Muscle of arm (tissue), 12 donors: Measurements from ENCODE around the gene FAM193B. TPM values are rescaled to one million over a fixed set of nuclear protein-coding genes. Genes with fewer than 3 reads are reported as not detected.

Source experiments
- DNase-seq: peaks from one replicate; pipeline ENCODE4 v3.0.0-alpha.2; 2013
- polyA plus RNA-seq, 12 donors: library from polyadenylated mRNA; unstranded; fragments of 120-200 nt; gene quantifications; one replicate each; pipeline ENCODE4 v1.2.1, GENCODE V29; 2013; ENCODE audit not compliant: insufficient read length in 12 of 12

The FAM193B gene
- polyA plus RNA-seq, 12 donors = 38.3 to 121 (median 53.0) TPM; not detected in 1

DNA sequence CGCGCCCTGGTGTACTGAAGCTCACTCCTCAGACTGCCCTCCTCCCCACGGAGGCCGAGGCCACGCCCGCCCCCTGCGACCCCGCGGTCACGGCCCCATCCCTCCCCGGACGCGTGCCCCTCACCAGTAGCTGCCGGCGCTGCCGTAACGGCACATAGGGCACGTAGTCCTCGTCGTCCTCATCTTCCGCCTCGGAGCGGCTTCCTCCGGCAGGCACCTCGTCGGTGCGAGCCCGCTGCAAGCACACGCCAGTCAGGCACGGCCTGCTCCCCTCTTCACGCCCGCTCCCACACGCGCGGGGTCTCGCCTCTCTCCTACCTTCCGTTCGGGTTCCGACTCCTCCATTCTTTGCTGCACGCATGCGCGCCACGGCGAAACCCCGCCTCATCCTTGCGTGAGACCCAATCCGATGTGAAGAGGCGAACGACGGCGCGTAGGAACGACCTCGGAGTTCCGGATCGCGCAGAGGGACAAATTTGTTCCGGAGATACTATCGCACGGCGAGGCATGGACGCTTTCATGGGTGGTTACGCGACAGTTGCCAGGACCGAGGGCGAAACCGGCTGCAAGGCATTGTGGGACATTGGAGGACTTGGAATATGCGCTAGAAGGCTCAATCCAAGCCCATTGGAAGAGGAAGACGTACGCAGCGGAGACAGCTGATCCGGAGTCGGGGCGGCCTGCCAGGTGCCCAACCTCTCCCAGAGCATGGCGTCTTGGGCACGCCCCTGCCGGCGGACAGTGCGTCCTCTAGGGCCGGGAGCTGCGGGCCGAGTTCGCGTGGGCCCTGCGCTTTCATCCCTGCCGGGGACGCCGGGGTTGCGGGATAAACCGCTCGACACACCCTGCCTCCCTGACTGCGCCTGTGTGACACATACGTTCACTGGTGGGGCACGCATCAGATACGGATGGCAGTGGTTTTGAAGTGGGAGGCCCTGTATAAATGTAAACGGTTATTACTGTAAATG, 37.5 kb downstream of the FAM193B start, which contains the start of gene DDX41:
TSS of gene DDX41 (minus strand) at position 361 of the 968 bp plus-strand sequence. CDS start at position 345, 16 bp downstream.
- DNase-seq = peak; percentile 99

DNA sequence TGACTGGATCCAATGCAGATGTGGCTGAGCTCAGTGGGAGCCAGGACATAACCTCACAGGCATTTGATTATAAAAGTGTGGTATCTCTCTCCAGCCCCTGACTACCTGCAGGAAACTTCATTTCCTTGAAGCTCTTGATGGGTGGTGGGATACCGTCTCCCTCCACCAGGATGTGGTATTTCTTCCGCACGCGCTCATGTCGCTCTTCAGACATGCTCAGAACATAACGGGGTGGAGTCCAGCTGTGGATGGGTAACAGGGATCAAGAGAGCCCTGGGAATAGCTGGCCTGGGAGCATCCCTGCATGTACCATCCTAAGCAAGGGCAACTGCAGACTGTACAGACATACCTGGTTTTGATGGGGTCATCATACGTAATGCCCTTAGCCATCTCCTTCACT, 38.8 kb downstream of the FAM193B start:
- no peak for DNase-seq

DNA sequence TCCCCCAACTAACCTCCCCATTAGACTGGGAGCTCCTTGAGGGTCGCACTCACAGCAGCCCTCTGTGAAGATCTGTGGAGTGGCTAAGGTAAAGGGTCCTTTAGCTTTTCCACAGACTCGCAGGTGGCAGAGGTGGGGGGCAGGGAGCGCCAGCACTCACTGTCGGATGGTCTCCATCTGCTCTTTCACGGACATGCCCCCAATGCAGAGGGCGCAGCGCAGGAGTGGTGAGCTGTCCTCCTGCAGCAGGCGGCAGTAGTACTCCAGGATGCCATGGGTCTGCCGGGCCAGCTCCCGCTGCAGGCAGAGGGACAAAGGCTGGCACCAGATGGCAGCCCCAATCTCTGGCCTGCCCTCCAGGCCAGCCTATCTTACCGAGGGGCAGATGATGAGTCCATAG, 39.8 kb downstream of the FAM193B start:
- DNase-seq = no peak

DNA sequence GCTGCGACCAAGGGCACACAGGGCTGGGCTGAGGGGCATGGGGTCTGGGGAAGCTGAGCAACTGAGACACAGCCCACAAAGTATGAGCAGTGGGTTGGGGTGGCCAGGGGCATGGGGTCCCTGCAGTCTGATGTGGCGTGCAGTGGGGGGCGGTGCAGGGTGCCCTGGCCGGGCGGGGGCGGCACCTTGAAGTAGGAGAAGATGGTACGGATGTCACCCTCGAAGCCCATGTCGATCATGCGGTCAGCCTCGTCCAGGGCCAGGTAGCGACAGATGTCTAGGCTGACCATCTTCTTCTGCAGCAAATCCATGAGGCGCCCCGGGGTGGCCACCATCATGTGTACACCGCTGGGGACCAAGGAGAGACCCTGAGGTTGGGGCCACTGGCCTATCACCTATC, 40.9 kb downstream of the FAM193B start:
- no peak for DNase-seq

DNA sequence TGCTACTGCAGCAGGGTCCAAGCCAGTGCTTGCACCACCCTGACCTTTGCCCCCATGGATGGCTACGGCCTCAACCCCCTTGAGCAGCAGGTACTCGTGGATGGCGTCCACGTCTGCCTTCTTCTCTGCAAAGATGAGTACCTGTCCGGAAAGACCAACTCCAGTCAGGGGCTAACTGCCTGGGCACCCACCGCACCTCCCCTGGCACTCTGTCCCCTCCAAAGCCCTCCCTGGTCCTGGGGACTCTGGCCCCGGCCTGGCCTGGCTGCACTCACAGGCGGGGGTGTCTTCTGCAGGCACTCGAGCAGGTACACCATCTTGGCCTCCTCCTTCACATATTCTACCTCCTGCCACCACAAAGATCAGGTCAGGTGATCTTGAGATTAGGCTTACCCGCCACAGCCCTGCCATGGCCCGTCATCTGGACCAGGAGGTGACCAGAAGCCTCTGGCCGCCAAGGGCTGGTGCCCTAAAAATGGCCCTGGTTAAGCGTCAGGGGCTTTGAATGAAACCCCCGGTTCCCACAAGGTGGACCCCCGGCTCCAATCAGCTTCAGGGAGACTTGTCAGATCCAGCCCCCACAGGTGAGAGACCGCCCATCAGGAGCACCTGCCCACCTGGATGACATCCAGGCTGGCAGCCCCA, 41.5 kb downstream of the FAM193B start:
- DNase-seq = no peak

DNA sequence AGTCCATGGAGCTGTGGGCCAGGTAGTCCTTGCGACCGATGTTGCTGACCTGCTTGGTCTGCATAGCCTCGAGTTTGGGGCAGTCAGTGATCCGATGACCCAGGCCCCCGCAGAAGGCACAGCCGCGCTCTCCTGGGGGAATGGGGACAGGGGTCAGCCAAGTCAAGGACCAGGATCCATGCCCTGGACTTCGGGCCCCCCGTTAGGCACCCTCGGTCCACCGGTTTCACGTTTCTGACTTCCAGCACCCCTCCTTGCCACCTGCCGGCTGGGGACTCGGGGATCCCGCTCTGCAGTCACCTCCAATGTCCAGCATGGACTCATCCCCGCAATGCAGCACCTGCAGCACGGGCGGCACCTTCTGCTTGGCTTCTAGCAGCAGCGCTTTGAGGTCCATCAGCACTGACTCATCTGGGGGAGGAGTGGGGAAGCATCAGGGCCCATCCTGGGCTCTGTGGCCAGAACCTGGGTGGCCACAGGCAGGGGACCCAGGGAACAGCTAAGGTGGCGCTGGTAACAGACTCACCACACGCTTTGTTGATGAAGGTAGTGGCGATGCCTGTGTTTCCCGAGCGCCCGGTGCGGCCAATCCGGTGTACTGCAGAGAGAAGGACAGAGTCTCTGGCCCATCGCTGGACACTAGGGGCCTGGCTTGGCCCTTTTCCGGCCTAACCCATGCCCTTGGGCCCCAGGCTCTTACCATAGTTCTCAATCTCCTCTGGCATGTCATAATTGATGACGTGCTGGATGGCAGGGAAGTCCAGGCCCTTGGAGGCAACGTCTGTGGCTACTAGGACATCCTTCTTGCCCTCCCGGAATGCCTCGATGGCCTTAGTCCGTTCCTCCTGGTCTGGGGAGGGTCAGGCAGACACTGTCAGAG, 42.3 kb downstream of the FAM193B start:
- no peak for DNase-seq

DNA sequence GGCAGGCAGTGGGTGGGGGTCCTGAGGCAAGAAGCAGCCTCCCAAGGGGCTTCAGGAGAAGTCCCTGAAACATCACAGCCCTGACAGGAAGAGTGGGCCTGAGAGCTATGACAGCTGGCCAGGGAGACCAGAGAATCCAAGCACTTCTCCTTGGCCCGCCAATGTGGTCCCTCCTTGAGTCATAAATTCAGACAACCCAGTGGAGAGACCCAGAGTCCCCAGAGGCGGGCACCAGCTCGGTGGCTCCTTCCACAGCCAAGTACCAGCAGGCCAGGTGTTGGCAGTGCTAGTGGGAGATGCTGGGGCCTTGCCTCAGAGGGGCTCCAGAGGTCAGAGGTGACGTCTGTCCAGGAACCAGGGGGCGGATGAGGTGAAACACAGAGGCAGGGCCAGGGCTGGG, 43.2 kb downstream of the FAM193B start:
- DNase-seq = no peak

DNA sequence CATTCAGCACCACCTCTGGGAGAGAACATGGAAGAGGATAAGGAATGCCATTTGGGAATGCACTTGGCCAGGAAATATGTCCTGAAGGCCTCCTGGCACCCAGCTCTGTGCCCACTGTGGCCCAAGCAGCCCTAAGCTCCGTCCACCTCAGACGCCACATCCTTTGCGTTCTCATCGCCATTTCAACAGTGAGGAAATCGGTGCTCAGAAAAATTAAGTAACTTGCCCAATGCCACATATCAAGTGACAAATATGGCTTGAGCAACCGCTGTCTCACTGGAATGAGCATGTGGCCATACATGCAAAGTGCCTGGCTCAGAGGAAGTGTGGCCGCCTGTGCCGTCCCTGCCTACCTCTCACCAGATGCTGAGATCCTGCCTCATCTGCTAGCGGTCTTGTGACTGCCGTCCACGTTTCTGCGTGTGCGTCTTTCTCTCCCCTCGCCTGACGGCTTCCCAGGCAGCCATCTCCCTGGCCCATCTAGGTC, 43.8 kb downstream of the FAM193B start:
- DNase-seq = no peak

DNA sequence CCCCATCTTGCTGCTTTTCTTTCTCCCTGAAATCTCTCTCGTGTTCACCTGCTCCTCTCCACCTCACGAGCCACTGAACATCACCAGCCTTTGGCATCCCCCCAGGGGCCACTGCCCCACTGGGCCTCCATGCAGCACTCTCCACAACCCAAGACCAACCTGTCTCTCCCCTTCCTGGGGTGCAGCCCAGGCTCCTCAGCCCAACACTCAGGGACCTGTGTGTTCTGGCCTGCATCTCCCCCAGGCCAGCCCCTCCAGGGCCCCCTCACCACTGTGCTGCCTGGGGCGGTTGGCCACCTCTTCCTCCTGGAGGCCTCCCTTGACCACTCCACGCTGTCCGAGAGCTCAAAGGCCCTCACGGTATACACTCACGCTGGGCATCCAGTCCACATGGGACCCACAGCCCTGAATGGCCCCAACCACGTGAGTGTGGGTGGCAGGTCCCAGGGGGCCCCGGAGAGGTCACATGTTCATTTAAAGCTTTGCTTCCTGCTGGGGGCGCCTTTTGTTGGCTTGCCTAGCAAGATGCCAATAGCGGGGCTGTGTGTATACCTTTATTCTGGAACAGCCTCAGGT, 44.3 kb downstream of the FAM193B start:
- no peak for DNase-seq

DNA sequence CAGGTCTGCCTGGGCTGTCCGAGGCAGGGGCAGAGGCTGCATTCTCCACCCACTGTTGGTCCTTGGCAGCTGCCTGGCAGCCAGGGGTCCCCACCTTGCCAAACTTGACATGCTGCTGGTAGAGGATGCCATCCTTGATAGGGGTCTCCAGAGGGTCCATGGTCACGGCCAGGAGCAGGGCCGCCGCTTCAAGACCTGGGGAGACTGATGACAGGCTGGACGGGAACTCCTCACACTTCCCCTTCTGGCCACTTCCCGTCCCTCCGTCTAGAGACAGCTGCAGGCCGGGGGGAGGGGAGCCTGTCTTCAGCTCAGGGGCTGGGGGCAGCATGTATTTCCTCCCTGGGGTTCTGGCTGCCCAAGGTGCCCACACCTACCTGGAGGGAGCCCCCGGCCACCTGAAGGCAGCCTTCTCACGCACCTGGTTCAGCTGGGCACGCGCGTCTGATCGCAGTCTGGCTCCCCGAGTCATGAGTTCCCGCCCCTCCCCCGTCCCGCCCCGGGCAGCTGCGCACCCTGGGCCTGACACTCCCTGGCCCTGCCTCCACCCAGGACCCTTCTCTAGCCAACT, 44.9 kb downstream of the FAM193B start, which contains the start of gene DOK3:
TSS of gene DOK3 (minus strand) at position 446 of the 571 bp plus-strand sequence. CDS start at position 160, 286 bp downstream.
- DNase-seq = no peak

DNA sequence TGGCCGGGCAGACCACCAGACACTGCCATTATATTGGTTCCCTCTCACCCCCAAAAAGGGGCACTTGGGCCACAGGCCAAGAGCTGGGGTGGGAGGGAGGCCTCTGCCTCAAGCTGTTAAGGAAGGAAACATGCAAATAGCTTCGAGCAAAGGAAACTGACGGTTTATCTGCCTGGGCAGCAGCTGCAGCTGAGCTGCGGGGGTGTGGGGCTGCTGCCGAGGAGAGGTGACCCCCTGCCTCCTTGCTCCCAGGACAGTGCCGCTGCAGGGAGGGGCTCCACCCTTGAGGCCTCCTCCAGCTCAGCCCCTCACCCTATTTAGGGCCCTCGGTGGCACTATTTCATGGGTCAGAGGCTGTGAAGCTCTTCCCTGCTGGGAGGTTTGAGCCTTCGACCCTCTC, 45.5 kb downstream of the FAM193B start:
- no peak for DNase-seq

DNA sequence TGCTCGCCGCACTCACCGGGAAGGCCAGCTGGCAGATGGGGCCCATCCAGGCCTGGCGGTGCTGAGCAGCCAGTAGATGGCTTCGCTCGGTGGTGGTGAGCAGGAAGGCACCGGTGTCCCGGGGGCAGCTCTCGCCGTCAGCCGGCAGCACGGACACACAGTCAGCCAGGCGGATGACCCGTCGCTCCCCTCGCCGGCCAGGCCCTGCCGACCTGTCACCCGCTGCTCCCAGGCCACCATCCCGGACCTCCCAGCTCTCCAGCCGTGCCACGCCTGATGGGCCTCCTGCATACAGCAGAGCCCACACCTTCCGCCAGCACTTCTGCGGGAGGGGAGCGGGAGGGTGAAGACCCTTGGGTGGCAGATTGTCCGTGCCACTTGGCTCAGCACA, 46.1 kb downstream of the FAM193B start:
- no peak for DNase-seq

DNA sequence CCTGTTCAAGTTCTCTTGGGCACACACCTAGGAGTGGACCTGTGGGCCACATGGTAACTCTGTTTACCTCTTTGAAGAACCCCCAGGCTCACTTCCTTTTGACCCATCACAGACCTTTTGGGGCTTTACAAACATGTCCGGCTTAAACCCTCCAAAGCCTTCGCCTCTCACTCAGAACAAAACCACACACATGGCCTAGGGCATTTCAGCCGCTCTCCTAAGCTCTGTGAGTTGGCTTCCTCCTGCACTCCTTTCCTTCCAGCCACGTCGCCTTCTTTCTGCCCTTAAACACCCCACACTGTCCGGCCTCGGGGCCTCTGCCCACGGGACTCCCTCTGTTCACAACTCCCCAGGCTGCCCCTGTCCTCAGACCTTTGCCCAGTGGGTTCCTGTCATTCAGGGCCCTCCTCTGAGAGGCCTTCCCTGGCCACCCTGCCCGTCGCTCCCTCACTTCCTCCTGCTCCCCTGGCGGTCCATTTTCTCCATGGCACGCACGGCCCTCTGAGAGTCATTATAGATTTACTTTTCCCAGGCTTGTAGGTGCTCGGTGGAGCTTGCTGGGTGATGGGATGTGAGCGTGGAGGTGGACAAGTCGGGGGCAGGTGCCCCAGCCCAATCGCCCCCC, 46.7 kb downstream of the FAM193B start:
- no peak for DNase-seq

DNA sequence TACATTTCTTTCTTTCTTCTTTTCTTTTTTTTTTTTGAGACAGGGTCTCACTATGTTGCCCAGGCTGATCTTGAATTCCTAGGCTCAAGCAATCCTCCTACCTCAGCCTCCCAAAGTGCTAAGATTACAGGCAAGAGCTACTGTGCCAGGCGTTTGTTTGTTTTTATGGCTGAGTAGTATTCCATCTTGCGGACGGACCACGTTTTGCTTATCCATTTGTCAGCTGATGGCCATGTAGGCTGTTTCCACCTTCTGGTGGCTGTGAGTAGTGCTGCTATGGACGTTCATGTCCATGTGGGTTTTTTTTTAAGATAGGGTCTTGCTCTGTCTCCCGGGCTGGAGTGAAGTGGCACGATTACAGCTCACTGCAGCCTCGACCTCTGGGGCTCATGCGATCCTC, 47.2 kb downstream of the FAM193B start:
- no peak for DNase-seq

DNA sequence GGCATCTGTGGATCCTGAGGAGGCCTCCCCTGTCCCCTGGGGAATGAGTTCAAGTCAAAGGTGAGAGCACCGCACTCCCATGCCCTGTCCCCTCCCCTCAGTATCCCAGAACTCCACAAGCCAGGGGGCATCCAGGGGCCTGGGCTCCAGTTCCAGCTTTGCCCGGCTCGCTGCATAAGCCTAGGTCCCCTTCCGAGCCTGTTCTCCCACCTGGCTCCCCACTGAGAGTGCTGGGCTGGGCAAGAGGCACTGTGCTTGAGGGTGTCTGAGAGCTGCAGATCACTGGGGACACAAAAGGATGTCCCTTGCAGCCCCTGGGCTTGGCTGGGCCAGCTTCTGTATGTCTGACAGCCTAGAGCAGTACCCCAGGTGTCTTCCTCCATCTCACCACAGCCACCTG, 49.3 kb downstream of the FAM193B start:
- DNase-seq = no peak

DNA sequence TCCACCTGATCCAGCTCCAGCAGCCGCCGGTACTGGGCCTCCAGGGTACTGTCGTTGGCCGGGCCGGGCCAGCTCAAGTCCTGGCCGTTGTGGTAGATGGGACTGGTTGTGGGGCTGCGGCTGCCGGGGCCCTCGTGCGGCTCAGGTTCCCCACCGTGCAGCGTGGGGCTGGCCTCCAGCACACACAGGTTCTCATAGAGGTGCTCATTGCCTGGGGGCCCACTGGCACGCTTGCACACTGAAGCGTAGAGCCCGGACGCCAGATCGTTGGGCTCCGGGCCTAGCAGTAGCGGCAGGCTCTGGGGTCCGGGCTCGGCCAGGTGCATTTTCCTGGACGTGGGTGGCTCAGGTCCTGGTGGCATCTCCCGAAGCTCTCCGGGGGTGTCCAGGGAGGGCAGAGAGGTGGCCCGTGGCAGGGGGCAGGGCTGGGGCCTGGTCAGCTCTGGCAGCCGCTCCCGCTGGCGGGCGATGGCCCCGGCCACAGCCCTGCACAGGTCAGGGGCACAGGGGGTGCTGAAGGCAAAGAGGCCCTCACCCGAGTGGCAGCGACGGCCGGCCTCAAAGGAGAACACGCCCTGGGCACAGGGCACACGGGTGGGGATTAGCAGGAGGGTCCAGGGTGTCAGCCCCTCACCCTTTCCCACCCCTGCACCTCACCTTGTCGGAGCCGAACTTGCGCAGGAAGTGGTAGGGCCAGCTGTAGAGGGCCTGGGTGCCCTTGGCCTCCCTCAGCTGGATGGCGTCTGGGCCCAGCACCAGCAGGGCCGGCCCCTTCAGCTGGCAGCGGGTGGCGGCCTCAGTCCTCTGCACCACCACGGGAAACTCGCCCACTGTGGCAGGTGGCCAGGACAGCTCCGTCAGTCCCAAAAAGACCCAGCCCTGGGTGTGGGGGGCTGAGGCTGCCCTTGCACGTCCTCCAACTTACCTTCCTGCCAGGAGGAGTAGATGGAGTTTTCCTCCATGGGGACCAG, 50.0 kb downstream of the FAM193B start:
- DNase-seq = no peak

DNA sequence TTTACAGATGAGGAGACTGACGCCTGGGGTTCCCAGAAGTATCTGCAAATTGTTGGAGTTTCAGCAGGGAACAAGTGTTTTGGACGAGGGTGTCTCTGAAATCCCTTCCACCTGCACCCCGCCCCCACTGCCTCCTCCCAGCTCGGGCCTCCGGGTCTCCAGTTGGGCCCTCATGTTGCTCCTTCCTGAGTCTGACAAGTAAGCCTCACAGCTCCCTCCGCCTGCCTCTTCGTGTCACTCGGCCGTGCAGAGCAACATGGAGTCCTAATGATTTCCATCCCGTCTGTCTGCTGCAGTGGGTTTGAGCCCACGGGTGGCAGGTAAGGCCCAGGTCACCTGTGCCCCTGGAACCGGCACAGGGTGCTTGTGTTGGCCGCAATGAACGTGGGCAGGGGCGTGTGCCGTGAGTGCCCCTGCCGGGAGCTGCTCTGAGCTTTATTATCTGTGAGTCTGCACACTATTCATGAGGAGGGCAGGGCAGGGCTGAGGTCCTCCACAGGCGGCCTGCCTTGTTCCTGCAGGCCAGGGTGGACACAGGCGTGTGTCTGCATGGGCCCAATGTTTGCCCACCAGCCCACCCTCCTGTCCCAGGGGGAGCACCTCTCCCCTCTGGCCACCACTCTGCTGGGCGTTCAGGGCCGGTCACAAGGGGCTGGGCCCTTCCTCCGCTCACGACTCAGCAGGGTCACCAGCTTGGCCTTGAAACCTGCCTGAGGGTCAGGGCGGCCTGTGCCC, 50.8 kb downstream of the FAM193B start:
- no peak for DNase-seq

DNA sequence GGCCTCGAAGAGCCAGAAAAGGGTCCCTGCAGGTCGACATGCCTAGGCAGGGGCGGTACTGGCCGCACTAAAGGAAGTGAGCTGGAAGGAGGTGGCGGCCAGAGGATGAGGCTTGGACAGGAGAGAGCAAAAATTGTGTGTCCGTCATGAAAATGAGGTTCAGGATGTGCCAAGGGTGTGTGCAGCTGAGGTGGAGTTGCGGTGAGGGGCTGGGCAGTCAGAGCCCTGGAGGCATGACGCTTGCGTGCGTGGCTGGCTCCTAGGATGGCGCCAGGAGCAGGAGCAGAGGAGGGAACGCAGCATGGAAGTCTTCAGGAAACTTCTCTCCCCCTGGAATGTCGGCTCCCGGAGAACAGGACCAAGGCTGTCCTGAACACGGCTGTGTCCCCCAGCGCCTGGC, 51.5 kb downstream of the FAM193B start:
- DNase-seq = no peak
